NCI-H2107 treated with DMSO at 0.1 percent for 48 hours (cell line): ENCODE measurements around the gene TOX2.

Source experiments
- DNase-seq: peaks from one replicate; lab custom pipeline; 2025; ENCODE audit not compliant: unreplicated experiment; lab: John Stamatoyannopoulos, UW

The TOX2 gene

GRCh38 chr20:43915211-43916072, 790 bp downstream of the TOX2 start:
- DNase-seq: no peak

GRCh38 chr20:43916073-43916880, 1.6 kb downstream of the TOX2 start:
- no peak for DNase-seq

GRCh38 chr20:43916881-43917371, 2.3 kb downstream of the TOX2 start:
- no peak for DNase-seq

GRCh38 chr20:43917380-43917779, 2.7 kb downstream of the TOX2 start:
- no peak for DNase-seq

GRCh38 chr20:43919686-43920403, 5.2 kb downstream of the TOX2 start:
- DNase-seq: no peak

GRCh38 chr20:43920797-43921196, 6.1 kb downstream of the TOX2 start:
- DNase-seq: no peak

- no peak for DNase-seq
These were observed 6.7 kb downstream of the TOX2 start for GRCh38 chr20:43921227-43921780.

- DNase-seq: no peak
These were observed 8.0 kb downstream of the TOX2 start for GRCh38 chr20:43922614-43923013.

- DNase-seq: no peak
These were observed 8.7 kb downstream of the TOX2 start for GRCh38 chr20:43923322-43923721.

GRCh38 chr20:43923917-43924316, 9.3 kb downstream of the TOX2 start:
- DNase-seq: no peak

GRCh38 chr20:43925215-43925614, 10.6 kb downstream of the TOX2 start:
- DNase-seq: no peak

GRCh38 chr20:43925801-43926200, 11.1 kb downstream of the TOX2 start:
- no peak for DNase-seq

- no peak for DNase-seq
These were observed 11.8 kb downstream of the TOX2 start for GRCh38 chr20:43926287-43927050.

GRCh38 chr20:43931976-43932375, 17.3 kb downstream of the TOX2 start:
- DNase-seq: no peak

- DNase-seq: no peak
These were observed 20.2 kb downstream of the TOX2 start for GRCh38 chr20:43934833-43935232.

GRCh38 chr20:43936104-43936770, 21.6 kb downstream of the TOX2 start:
- no peak for DNase-seq

GRCh38 chr20:43936805-43937204, 22.2 kb downstream of the TOX2 start:
- DNase-seq: no peak

GRCh38 chr20:43937591-43937990, 22.9 kb downstream of the TOX2 start:
- DNase-seq: no peak

- DNase-seq: no peak
These were observed 23.5 kb downstream of the TOX2 start for GRCh38 chr20:43938017-43938655.
